ENCODE data around the gene LRRFIP1. TPM values are rescaled to one million over a fixed set of nuclear protein-coding genes. Genes with fewer than 3 reads are reported as not detected.

Gene LRRFIP1
- total and polyA plus RNA-seq, 2 of the 13 experiments (the other 11 are each of a cell fraction or from before 2014, with no cell fraction given) = 15.9 to 40.5 TPM

DNA sequence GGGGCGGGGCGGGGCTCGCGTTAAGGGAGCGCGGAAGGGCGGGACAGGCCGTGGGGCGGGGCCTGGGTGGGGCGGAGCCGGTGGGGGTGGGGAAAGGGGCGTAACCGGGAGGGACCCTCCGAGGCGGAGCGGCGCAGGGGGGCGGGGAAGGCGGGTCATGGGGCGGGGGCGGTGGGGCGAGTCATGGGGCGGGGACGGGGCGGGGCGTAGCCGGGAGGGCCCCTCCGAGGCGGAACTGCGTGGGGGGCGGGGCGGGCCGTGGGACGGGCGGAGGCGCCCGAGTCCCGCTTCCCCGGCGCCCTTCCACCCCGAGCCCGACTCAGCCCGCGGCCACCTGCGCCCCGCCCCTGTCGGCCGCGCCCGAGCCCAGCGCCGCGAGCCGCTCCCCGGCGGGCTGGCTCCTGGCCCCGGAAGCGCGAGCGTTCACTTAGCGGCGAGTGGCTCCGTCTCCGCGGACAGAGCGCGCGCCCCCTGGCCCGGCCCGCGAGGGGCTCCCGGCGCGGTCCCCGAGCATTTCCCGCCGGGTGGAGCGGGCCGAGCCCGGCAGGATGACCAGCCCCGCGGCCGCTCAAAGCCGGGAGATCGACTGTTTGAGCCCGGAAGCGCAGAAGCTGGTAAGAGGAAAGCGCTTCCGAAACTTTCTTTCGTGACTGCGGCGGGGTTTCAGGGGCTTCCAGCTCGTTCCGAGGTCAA is 64.7 kb downstream of the LRRFIP1 start (continued):
- TF ChIP-seq, protein P1, sequence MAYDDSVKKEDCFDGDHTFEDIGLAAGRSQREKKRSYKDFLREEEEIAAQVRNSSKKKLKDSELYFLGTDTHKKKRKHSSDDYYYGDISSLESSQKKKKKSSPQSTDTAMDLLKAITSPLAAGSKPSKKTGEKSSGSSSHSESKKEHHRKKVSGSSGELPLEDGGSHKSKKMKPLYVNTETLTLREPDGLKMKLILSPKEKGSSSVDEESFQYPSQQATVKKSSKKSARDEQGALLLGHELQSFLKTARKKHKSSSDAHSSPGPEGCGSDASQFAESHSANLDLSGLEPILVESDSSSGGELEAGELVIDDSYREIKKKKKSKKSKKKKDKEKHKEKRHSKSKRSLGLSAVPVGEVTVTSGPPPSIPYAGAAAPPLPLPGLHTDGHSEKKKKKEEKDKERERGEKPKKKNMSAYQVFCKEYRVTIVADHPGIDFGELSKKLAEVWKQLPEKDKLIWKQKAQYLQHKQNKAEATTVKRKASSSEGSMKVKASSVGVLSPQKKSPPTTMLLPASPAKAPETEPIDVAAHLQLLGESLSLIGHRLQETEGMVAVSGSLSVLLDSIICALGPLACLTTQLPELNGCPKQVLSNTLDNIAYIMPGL (CRISPR knock-in tag; IDR thresholded peaks at IDR 0.05; ENCODE audit: borderline replicate concordance in 1 of 2, low read depth in 1 of 2) = peak in 1 of 2 experiments; percentile 71; a peak in 2 of 4 replicates
- peak; percentile 71; the same call in 1 of the 2 replicates for TF ChIP-seq ETV6 (CRISPR knock-in tag; conservative IDR thresholded peaks at IDR 0.05)
- TF ChIP-seq, protein P2, sequence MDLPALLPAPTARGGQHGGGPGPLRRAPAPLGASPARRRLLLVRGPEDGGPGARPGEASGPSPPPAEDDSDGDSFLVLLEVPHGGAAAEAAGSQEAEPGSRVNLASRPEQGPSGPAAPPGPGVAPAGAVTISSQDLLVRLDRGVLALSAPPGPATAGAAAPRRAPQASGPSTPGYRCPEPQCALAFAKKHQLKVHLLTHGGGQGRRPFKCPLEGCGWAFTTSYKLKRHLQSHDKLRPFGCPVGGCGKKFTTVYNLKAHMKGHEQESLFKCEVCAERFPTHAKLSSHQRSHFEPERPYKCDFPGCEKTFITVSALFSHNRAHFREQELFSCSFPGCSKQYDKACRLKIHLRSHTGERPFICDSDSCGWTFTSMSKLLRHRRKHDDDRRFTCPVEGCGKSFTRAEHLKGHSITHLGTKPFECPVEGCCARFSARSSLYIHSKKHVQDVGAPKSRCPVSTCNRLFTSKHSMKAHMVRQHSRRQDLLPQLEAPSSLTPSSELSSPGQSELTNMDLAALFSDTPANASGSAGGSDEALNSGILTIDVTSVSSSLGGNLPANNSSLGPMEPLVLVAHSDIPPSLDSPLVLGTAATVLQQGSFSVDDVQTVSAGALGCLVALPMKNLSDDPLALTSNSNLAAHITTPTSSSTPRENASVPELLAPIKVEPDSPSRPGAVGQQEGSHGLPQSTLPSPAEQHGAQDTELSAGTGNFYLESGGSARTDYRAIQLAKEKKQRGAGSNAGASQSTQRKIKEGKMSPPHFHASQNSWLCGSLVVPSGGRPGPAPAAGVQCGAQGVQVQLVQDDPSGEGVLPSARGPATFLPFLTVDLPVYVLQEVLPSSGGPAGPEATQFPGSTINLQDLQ (CRISPR knock-in tag; IDR thresholded peaks at IDR 0.05) = peak; percentile 78; the same call in 1 of the 2 replicates
- no peak for TF ChIP-seq ZNF124 (CRISPR knock-in tag; IDR thresholded peaks at IDR 0.05)
- peak; percentile 54; the same call in 1 of the 2 replicates for TF ChIP-seq SAFB2 (CRISPR knock-in tag; IDR thresholded peaks at IDR 0.05; ENCODE audit: borderline replicate concordance, low read depth)
- TF ChIP-seq, protein P3, sequence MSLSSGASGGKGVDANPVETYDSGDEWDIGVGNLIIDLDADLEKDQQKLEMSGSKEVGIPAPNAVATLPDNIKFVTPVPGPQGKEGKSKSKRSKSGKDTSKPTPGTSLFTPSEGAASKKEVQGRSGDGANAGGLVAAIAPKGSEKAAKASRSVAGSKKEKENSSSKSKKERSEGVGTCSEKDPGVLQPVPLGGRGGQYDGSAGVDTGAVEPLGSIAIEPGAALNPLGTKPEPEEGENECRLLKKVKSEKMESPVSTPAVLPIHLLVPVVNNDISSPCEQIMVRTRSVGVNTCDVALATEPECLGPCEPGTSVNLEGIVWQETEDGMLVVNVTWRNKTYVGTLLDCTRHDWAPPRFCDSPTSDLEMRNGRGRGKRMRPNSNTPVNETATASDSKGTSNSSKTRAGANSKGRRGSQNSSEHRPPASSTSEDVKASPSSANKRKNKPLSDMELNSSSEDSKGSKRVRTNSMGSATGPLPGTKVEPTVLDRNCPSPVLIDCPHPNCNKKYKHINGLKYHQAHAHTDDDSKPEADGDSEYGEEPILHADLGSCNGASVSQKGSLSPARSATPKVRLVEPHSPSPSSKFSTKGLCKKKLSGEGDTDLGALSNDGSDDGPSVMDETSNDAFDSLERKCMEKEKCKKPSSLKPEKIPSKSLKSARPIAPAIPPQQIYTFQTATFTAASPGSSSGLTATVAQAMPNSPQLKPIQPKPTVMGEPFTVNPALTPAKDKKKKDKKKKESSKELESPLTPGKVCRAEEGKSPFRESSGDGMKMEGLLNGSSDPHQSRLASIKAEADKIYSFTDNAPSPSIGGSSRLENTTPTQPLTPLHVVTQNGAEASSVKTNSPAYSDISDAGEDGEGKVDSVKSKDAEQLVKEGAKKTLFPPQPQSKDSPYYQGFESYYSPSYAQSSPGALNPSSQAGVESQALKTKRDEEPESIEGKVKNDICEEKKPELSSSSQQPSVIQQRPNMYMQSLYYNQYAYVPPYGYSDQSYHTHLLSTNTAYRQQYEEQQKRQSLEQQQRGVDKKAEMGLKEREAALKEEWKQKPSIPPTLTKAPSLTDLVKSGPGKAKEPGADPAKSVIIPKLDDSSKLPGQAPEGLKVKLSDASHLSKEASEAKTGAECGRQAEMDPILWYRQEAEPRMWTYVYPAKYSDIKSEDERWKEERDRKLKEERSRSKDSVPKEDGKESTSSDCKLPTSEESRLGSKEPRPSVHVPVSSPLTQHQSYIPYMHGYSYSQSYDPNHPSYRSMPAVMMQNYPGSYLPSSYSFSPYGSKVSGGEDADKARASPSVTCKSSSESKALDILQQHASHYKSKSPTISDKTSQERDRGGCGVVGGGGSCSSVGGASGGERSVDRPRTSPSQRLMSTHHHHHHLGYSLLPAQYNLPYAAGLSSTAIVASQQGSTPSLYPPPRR (CRISPR knock-in tag; IDR thresholded peaks at IDR 0.05; ENCODE audit: borderline replicate concordance) = 0 out of 2 replicates have a peak, but pooled peaks have one; percentile 14
- TF ChIP-seq ZNF547 (CRISPR knock-in tag; IDR thresholded peaks at IDR 0.05) = peak; percentile 21; the same call in 1 of the 2 replicates
- TF ChIP-seq, protein P4, sequence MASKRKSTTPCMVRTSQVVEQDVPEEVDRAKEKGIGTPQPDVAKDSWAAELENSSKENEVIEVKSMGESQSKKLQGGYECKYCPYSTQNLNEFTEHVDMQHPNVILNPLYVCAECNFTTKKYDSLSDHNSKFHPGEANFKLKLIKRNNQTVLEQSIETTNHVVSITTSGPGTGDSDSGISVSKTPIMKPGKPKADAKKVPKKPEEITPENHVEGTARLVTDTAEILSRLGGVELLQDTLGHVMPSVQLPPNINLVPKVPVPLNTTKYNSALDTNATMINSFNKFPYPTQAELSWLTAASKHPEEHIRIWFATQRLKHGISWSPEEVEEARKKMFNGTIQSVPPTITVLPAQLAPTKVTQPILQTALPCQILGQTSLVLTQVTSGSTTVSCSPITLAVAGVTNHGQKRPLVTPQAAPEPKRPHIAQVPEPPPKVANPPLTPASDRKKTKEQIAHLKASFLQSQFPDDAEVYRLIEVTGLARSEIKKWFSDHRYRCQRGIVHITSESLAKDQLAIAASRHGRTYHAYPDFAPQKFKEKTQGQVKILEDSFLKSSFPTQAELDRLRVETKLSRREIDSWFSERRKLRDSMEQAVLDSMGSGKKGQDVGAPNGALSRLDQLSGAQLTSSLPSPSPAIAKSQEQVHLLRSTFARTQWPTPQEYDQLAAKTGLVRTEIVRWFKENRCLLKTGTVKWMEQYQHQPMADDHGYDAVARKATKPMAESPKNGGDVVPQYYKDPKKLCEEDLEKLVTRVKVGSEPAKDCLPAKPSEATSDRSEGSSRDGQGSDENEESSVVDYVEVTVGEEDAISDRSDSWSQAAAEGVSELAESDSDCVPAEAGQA (IDR thresholded peaks at IDR 0.05; ENCODE audit: low read depth) = no peak
- TF ChIP-seq, protein P4 (CRISPR knock-in tag; IDR thresholded peaks at IDR 0.05; ENCODE audit: borderline replicate concordance) = peak; percentile 79; the same call in 1 of the 2 replicates
- no peak for TF ChIP-seq MTF2 (CRISPR knock-in tag; IDR thresholded peaks at IDR 0.05; ENCODE audit: borderline replicate concordance)
- no peak for TF ChIP-seq NR2F1 (CRISPR knock-in tag; IDR thresholded peaks at IDR 0.05)

Measured in HepG2 (cell line).